IPS-NIHi11 (cell line): ENCODE results near the gene GRIA1.

ENCODE experiments used
- DNase-seq: peaks from one replicate; pipeline ENCODE4 v3.0.0; 2012; ENCODE audit warnings: mixed read lengths, low spot score

Gene GRIA1

GRCh38 chr5:153490118-153491037 is at the start of gene GRIA1:
TSS of gene GRIA1 (plus strand) at chr5:153490670.
- peak; percentile 26 for DNase-seq

DNA sequence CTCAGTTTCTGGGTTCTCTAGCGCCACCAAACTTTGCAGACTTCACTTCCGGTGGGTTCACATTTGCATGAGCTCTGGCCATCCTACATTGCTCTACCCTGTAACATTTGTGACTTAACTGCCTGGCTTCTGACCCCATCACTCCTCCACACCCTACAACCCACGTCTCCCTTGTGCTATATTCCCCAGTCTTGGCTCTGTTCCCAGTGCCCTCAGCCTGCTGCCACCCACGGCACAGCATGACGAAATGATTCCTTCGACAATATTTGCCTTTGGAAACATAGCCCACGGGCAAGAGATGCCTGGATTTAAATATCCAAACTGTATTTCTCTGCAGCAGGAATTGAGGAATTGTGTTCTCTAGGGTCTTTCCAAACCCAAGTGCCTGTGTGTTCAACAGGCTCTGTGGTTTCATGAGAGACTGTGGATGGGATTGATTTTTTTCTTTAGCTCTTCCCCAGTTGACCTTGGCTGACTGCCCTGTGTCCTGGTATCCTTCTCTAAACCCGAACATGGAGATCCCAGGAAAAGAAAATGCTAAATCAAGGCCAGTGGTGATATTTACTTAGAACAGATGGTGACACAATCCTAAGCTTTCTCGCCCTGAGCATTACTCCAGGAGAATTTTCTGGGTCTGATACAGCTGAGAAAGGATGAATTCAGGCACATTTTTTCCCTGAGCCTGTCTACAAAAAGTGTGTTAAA is 44.4 kb upstream of the GRIA1 start:
- no peak for DNase-seq

- DNase-seq = no peak
These were observed 42.9 kb upstream of the GRIA1 start for GRCh38 chr5:153447534-153447933.

DNA sequence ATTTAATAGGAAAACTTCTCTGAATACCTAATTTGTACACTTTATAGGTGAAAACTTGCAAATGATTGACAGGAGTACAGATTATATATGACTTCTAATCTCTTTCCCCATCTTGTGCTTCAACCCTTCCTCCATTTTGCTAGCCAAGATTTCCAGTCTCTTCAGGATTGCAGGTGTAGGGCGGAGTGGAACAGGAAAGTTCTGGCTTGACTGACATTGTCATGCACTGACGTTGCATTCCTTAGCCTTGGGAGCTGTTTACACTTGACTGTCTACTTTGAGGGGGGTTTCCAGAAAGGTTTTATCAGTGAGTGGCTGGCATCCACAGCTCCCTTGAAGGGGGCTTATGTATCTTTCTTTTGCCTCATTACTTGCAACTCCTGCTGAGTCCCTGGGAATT is 34.1 kb upstream of the GRIA1 start:
- peak; percentile 53 for DNase-seq

DNA sequence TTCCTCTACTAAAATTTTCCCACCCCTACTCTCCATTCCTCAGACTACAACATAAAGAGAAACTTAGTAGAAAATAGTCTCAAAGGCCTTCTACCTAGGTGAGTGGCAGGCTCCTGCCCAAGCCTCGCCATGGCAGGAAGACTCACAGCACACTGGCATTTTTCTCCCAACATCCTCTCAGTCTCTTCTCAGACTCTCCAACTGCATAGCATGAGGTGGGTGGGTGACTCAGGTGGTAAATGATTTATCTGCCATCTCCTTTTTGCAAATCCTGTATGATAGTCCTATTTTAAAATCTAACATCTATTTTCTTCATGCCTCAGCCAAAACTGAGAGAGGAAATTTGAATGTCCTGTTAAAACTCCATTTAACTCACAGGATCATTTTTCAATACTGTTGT is 33.5 kb upstream of the GRIA1 start:
- DNase-seq = no peak

DNA sequence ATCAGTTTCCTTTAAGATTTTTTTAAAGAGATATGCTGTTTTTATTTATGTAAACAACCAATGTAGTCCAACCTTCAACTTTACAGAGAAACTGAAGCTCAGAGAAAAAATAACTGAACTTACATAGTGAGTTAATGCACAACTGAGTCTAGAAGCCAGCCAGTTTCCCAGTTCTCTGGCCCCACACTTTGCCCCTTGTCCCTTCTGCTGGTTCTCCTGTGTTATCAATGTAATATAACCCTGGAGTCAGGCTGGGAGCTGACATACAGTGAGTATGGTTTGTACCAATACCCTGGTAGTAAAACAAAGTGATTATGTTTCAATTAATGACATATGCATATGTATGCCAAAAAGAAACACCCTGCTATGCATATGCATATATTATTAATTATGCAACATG is 32.2 kb upstream of the GRIA1 start:
- DNase-seq = no peak

DNA sequence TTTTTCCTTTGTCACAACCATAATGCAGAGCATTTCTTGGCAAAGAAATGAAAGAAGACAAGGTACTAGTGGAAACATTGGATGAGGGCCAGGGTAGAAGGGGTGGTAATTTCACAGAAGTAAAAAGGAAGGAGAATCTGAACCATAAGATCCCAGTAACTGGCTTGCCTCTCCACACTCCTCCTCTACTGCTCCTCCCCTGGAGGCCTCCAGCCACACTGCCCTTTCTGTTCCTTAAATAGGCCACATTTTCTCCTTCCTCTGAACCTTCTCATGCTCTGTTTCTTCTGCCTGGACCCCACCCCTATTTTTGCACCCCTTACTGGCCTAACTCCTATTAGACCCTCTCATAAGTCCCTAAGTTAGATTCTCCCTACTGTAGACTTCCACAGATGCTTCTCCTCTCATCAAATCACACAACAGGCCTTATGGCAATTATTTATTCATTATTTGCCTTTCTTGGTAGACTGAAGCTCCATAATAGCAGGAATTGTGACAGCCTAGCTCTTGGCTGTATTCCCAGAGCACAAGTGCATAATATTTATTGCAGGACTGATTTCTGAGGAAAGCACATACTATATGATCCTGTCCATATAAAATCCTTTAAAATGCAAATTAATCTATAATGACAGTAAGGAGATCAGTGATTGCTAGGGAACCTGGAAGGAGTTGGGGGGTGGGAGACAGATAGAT is 31.3 kb upstream of the GRIA1 start:
- DNase-seq = no peak

GRCh38 chr5:153460421-153460820 is 30.0 kb upstream of the GRIA1 start:
- DNase-seq = no peak

- no peak for DNase-seq
These were observed 29.1 kb upstream of the GRIA1 start for GRCh38 chr5:153461341-153461740.

DNA sequence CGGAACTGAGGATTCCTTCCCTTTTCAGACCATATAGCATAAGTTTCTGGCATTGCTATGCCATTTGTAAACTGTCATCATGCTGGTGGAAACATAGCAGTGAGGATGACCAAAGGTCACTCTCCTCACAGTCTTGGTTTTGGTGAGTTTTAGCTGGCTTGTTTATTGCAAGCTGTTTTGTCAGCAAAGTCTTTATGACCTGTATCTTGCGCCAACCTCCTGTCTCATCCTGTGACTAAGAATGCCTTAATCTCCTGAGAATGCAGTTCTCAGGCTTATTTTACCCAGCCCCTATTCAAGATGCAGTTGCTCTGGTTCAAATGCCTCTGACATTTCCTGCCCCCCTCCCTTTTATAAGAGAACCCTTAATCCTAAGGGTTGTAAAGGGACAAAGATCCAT is 26.7 kb upstream of the GRIA1 start:
- no peak for DNase-seq

GRCh38 chr5:153467546-153467945 is 22.9 kb upstream of the GRIA1 start:
- DNase-seq = no peak

GRCh38 chr5:153469423-153469822 is 21.0 kb upstream of the GRIA1 start:
- DNase-seq = no peak

GRCh38 chr5:153470736-153471135 is 19.7 kb upstream of the GRIA1 start:
- DNase-seq = no peak

DNA sequence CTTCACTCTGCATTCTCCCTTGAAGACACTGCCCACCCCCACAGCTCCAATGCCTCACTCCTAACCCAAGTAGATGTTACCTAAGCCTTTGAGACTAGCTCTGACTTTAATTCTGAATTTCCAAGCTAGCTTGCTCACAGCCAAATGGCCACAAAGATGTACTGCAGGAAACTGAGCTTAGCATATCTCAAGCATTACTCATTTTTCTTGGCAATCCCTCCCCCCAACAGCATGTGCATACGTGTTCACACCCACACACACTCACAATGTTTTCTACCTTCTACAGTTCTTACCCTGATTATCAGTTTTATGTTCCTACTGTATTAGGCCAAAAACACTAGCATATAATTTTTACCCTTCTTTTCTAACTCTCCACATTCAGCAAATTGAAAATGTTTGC is 13.7 kb upstream of the GRIA1 start:
- DNase-seq = no peak

GRCh38 chr5:153480401-153480800 is 10.1 kb upstream of the GRIA1 start:
- DNase-seq = no peak

- DNase-seq = no peak
These were observed 7.0 kb upstream of the GRIA1 start for GRCh38 chr5:153483482-153483881.

DNA sequence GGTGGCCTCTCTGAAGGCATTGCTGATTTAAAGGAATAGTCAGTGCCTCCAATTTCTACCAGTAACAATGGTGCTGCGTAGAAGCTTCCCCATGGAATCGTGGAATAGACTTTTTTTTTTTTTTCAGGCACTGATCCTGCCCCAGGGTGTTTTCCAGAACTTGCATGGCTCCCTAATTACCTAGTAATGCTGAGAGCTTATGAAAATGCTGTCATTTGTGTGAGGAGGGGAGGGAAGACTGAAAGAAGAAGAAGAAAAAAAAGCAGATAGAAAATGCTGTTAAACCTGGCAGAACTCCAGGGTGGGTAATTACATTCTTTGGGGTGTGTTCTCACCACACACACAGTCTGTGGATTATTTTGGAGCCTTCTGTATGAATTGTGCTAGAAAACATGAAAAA is 4.8 kb upstream of the GRIA1 start:
- no peak for DNase-seq

DNA sequence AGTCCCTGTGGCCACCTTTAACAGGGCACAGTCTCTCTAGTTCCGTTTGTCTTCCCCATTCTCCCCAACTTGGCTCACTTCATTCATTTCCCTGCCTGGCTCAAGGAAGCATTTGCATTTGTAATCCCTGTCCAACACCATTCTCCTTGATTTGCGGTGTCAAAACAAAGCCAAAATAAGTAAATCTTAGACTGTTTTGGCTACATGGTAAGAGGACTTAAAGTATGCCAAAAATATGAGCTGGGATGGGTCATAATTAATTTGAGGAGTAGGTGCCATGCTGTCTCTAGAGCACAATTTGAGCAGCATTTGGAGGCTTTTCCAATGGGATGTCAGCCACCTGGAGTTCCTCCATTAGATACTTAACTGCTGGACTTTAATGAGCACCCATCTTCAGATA is 3.7 kb upstream of the GRIA1 start:
- no peak for DNase-seq

DNA sequence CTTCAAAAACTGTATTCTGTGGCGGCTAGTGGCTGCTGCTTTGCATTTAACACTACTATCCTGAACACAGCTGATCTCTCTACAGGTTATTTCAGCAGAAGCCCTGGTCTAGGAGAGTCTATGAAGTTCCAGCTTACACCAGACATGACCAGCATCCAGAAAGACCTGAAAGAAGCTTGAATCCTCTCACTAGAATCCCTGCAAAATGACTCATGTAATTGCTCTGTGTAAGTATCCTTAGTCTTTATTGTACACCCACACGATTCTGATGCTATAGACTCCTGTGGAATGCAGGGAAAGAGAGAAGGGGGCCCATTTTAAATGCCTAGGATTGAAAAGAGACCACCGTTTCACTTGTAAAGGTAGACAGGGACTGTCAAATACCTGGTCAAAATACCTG is 859 bp upstream of the GRIA1 start:
- DNase-seq = no peak

- DNase-seq = no peak
These were observed 721 bp downstream of the GRIA1 start for GRCh38 chr5:153491038-153491744.

- DNase-seq = no peak
These were observed 1.4 kb downstream of the GRIA1 start for GRCh38 chr5:153491856-153492255.

GRCh38 chr5:153496835-153497234 is 6.4 kb downstream of the GRIA1 start:
- DNase-seq = peak; percentile 24
